ENCODE results near the gene GPR25.

GPR25 gene

GRCh38 chr1:200845360-200845759 lies 27.4 kb upstream of the GPR25 start (continued):
- no peak for TF ChIP-seq CSRNP3 (CRISPR knock-in tag; IDR thresholded peaks at IDR 0.05)
- no peak for TF ChIP-seq TSHZ2 (CRISPR knock-in tag; IDR thresholded peaks at IDR 0.05)
- TF ChIP-seq ESRRG (CRISPR knock-in tag; IDR thresholded peaks at IDR 0.05), result no peak
- TF ChIP-seq GLIS3 (CRISPR knock-in tag; IDR thresholded peaks at IDR 0.05), result no peak
- no peak for TF ChIP-seq ZNF565 (CRISPR knock-in tag; conservative IDR thresholded peaks at IDR 0.05; ENCODE audit: low read depth)

- ATAC-seq, result no peak
- TF ChIP-seq PPARA (CRISPR knock-in tag; IDR thresholded peaks at IDR 0.05; ENCODE audit: borderline replicate concordance) (no peak), ZC3H10 (CRISPR knock-in tag; IDR thresholded peaks at IDR 0.05) (no peak)
Observed at GRCh38 chr1:200846398-200846797, 26.4 kb upstream of the GPR25 start.

DNA sequence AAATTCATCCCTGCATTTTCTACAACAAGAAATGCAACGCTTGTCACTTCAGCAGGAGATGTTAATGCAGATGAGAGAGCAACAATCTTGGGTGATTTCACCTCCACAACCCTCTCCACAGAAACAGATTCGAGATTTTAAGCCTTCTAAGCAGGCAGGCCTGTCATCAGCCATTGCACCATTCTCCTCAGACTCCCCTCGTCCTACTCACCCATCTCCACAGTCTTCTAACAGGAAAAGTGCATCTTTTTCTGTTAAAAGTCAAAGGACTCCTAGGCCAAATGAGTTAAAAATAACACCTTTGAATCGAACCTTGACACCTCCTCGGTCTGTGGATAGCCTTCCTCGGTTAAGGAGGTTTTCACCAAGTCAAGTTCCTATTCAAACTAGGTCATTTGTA lies 23.4 kb upstream of the GPR25 start:
- no peak for ATAC-seq
- TF ChIP-seq ZFP30 (CRISPR knock-in tag; IDR thresholded peaks at IDR 0.05) (no peak), RARB (CRISPR knock-in tag; IDR thresholded peaks at IDR 0.05) (no peak), OSR1 (CRISPR knock-in tag; IDR thresholded peaks at IDR 0.05) (no peak), CSDC2 (CRISPR knock-in tag; IDR thresholded peaks at IDR 0.05) (no peak)
- TF ChIP-seq, protein P1, sequence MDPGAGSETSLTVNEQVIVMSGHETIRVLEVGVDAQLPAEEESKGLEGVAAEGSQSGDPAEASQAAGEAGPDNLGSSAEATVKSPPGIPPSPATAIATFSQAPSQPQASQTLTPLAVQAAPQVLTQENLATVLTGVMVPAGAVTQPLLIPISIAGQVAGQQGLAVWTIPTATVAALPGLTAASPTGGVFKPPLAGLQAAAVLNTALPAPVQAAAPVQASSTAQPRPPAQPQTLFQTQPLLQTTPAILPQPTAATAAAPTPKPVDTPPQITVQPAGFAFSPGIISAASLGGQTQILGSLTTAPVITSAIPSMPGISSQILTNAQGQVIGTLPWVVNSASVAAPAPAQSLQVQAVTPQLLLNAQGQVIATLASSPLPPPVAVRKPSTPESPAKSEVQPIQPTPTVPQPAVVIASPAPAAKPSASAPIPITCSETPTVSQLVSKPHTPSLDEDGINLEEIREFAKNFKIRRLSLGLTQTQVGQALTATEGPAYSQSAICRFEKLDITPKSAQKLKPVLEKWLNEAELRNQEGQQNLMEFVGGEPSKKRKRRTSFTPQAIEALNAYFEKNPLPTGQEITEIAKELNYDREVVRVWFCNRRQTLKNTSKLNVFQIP (CRISPR knock-in tag; IDR thresholded peaks at IDR 0.05; ENCODE audit: borderline replicate concordance, low read depth), result no peak

- TF ChIP-seq ISL1 (CRISPR knock-in tag; IDR thresholded peaks at IDR 0.05) (no peak), ARNTL (CRISPR knock-in tag; IDR thresholded peaks at IDR 0.05; ENCODE audit: borderline replicate concordance, low read depth) (no peak), TOX (CRISPR knock-in tag; IDR thresholded peaks at IDR 0.05; ENCODE audit: borderline replicate concordance) (no peak), ZFP30 (CRISPR knock-in tag; IDR thresholded peaks at IDR 0.05) (no peak), ZNF8 (CRISPR knock-in tag; IDR thresholded peaks at IDR 0.05) (no peak), BACH2 (CRISPR knock-in tag; IDR thresholded peaks at IDR 0.05; ENCODE audit: borderline replicate concordance) (no peak), TSHZ2 (CRISPR knock-in tag; IDR thresholded peaks at IDR 0.05) (no peak), OSR1 (CRISPR knock-in tag; IDR thresholded peaks at IDR 0.05) (no peak), ZC3H10 (CRISPR knock-in tag; IDR thresholded peaks at IDR 0.05) (no peak), PPARA (CRISPR knock-in tag; IDR thresholded peaks at IDR 0.05; ENCODE audit: borderline replicate concordance) (no peak), CSRNP3 (CRISPR knock-in tag; IDR thresholded peaks at IDR 0.05) (no peak), PATZ1 (CRISPR knock-in tag; IDR thresholded peaks at IDR 0.05; ENCODE audit: borderline replicate concordance) (no peak), CSDC2 (CRISPR knock-in tag; IDR thresholded peaks at IDR 0.05) (no peak), ESRRG (CRISPR knock-in tag; IDR thresholded peaks at IDR 0.05) (no peak), ZNF565 (CRISPR knock-in tag; conservative IDR thresholded peaks at IDR 0.05; ENCODE audit: low read depth) (no peak), SNAI2 (CRISPR knock-in tag; IDR thresholded peaks at IDR 0.05) (no peak), ZNF70 (CRISPR knock-in tag; IDR thresholded peaks at IDR 0.05) (no peak)
- TF ChIP-seq, protein P1 (CRISPR knock-in tag; IDR thresholded peaks at IDR 0.05; ENCODE audit: borderline replicate concordance, low read depth), result no peak
- no peak for ATAC-seq
Observed at GRCh38 chr1:200850554-200850953, 22.2 kb upstream of the GPR25 start.
